Endothelial cell (in vitro differentiated cells): Measurements from ENCODE around the gene SLC38A8. TPM values are rescaled to one million over a fixed set of nuclear protein-coding genes. Genes with fewer than 3 reads are reported as not detected.

Source experiments
- DNase-seq: peaks from one replicate; pipeline ENCODE4 v3.0.0; 2021; ENCODE audit warnings: low spot score
- H3K27ac Mint-ChIP-seq: one replicate; pipeline ENCODE4 v1.8.0; 2021; ENCODE audit warnings: mixed read lengths, inconsistent platforms; ENCODE audit not compliant: unreplicated experiment
- H3K27me3 Mint-ChIP-seq: one replicate; pipeline ENCODE4 v1.8.0; 2021; ENCODE audit warnings: mild to moderate bottlenecking, moderate library complexity, mixed read lengths, inconsistent platforms; ENCODE audit not compliant: unreplicated experiment
- H3K36me3 Mint-ChIP-seq: one replicate; pipeline ENCODE4 v1.8.0; 2021; ENCODE audit warnings: mild to moderate bottlenecking, low read depth, mixed read lengths, inconsistent platforms; ENCODE audit not compliant: unreplicated experiment
- H3K4me1 Mint-ChIP-seq: one replicate; pipeline ENCODE4 v1.8.0; 2021; ENCODE audit warnings: mild to moderate bottlenecking, mixed read lengths, inconsistent platforms; ENCODE audit not compliant: unreplicated experiment
- H3K4me3 Mint-ChIP-seq: one replicate; pipeline ENCODE4 v1.8.0; 2021; ENCODE audit warnings: mild to moderate bottlenecking, mixed read lengths, inconsistent platforms; ENCODE audit not compliant: unreplicated experiment
- H3K9me3 Mint-ChIP-seq: one replicate; pipeline ENCODE4 v1.8.0; 2021; ENCODE audit warnings: mixed read lengths, inconsistent platforms; ENCODE audit not compliant: unreplicated experiment
- CTCF ChIP-seq: fragments of 200-600 bp; sonication (generic); IDR thresholded peaks from one replicate; pipeline ENCODE4 v1.5.0; 2021; ENCODE audit warnings: antibody characterized with exemption; ENCODE audit not compliant: unreplicated experiment
- total RNA-seq: library from RNA; stranded (reverse); fragmentation: NEBNext Ultra II Directional; extraction: Animal tissue kit (Norgen Biotek cat#: 25700); gene quantifications from one replicate; pipeline ENCODE4 v1.2.1, GENCODE V29; 2021; ENCODE audit not compliant: unreplicated experiment

The SLC38A8 gene
- total RNA-seq, 1 donor from 2014 or later, result not detected

DNA sequence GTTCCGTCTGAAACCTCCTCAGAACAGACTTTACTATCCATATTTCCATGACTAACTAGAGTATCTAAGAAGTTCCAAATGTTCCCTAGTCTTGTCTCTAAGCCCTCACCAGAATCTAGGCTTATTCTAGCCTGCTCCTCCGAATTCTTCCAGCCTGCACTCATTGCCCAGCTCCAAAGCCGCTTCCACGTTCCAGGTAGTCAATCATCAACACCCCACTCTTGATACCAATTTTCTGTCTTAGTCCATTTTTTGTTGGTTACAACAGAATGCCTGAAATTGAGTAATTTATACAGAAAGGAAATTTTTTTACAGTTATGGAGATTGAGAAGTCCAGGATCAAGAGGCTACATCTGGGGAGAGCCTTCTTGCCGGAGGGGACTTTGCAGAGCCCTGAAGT is 21.1 kb downstream of the SLC38A8 start:
- Mint-ChIP-seq H3K36me3 (peaks cover 5% of the 10 kb centered on the region), H3K4me3 (no peak overlapping the region), H3K27ac (no peak overlapping the region), H3K27me3 (peaks cover 10% of the 10 kb centered on the region), H3K9me3 (peaks cover 5% of the 10 kb centered on the region), H3K4me1 (no peaks in the 10 kb centered on the region)
- no peak for TF ChIP-seq CTCF
- DNase-seq, result no peak

DNA sequence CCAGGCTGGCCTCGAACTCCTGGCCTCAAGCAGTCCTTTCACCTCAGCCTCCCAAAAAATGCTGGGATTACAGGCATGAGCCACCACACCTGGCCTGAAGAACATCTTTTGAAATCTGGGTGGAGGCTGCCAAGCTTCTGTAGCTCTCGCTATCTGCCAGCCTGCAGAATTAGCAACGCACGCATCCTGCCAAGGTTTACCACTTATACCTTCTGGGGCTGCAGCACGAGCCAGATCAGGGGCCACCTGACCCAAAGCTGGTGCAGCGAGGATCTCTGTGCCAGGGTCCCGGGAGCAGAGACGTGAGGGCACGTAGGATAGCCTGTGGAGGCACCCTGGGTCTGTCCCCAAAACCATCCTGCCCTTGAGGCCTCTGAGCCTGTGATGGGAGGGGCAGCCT is 22.2 kb downstream of the SLC38A8 start:
- no peak for TF ChIP-seq CTCF
- H3K27me3 Mint-ChIP-seq, result peaks cover 12% of the 10 kb centered on the region
- no peak overlapping the region for H3K4me3 Mint-ChIP-seq
- no peaks in the 10 kb centered on the region for H3K4me1 Mint-ChIP-seq
- H3K36me3 Mint-ChIP-seq, result peaks cover 5% of the 10 kb centered on the region
- DNase-seq, result no peak
- peaks cover 5% of the 10 kb centered on the region for H3K9me3 Mint-ChIP-seq
- no peak overlapping the region for H3K27ac Mint-ChIP-seq

DNA sequence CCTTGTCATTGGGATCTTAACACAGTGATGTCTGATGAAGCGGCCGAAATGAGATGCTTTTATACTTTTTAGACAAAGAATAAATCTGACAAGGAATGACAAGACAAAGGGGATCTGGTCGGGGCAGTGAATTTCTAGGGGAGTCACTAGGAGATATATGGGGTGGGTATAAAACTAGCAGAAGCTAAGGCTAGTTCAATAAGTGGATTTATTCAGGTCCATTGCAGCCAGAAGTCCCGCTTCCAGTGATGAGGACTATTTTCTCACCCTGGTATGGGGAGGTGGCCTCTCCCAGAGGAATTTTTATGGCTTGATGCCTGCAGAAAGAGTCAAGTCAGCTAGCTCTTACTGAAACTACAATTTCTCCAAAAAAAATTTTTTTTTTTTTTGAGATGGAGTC is 23.9 kb downstream of the SLC38A8 start:
- Mint-ChIP-seq H3K27ac (no peak overlapping the region), H3K4me1 (no peaks in the 10 kb centered on the region), H3K9me3 (peaks cover 5% of the 10 kb centered on the region), H3K27me3 (peaks cover 9% of the 10 kb centered on the region), H3K4me3 (peak overlapping the region; percentile 37), H3K36me3 (peaks cover 5% of the 10 kb centered on the region)
- no peak for DNase-seq
- TF ChIP-seq CTCF, result no peak

- Mint-ChIP-seq H3K36me3 (peaks cover 2% of the 10 kb centered on the region), H3K4me3 (no peak overlapping the region), H3K9me3 (peaks cover 3% of the 10 kb centered on the region), H3K27ac (no peak overlapping the region), H3K4me1 (no peaks in the 10 kb centered on the region), H3K27me3 (peaks cover 5% of the 10 kb centered on the region)
- TF ChIP-seq CTCF, result no peak
- DNase-seq, result no peak
Measured at GRCh38 chr16:84016477-84016876, 26.1 kb downstream of the SLC38A8 start.

DNA sequence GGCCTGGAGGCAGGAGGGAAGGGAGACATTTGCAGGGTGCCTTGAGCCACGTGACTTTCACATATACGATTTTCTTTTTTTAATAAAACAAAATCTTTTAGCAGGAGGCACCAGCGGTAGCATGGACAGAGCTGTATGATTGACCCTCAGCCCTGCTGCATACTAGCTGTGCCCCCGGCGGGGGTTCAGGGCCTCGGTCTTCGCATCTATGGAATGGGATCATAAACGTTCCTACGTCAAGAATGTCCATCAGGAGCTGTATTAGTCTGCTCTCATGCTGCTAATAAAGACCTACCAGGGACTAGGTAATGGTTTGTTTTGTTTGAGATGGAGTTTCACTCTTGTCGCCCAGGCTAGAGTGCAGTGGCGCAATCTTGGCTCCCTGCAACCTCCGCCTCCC is 27.2 kb downstream of the SLC38A8 start:
- peaks cover 3% of the 10 kb centered on the region for H3K27me3 Mint-ChIP-seq
- no peaks in the 10 kb centered on the region for H3K36me3 Mint-ChIP-seq
- no peaks in the 10 kb centered on the region for H3K4me1 Mint-ChIP-seq
- no peaks in the 10 kb centered on the region for H3K9me3 Mint-ChIP-seq
- H3K27ac Mint-ChIP-seq, result no peak overlapping the region
- DNase-seq, result no peak
- TF ChIP-seq CTCF, result no peak
- no peak overlapping the region for H3K4me3 Mint-ChIP-seq
